Epithelial cell of proximal tubule (primary cell): ENCODE measurements around the gene B3GNT3. TPM values are rescaled to one million over a fixed set of nuclear protein-coding genes. Genes with fewer than 3 reads are reported as not detected.

Source experiments
- DNase-seq: peaks from one replicate; pipeline ENCODE4 v3.0.0-alpha.2; 2011; ENCODE audit warnings: low read depth
- H3K4me3 ChIP-seq: 2 replicates; pipeline ENCODE4 v1.5.1; 2011; ENCODE audit warnings: low read depth, mild to moderate bottlenecking, low read length
- total RNA-seq: library from RNA; depleted of rRNA; stranded (reverse); fragments of >200 nt; gene quantifications from 2 replicates; pipeline ENCODE4 v1.2.3, GENCODE V29; 2015
- TF ChIP-seq, protein P1 (sequence below): conservative IDR thresholded peaks from 2 replicates; pipeline ENCODE4 v1.5.1; 2012; ENCODE audit warnings: low read depth, mild to moderate bottlenecking, low read length

The B3GNT3 gene
- total RNA-seq, 1 donor from 2014 or later = 17.3 TPM

DNA sequence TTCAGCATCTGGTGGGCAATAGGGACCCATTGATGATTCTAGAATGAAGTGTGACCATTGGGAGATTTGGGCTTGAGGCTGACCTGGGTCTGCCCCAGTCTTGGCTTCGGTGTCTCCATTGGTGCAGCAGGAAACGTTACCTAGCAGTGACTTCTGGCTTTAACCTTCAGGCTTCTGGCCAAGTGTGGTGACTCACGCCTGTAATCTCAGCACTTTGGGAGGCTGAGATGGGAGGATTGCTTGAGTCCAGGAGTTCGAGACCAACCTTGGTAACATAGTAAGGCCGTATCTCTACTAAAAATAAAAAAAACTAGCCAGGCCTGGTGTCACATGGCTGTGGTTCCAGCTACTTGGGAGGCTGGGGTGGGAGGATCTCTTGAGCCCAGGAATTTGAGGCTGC, 36.4 kb upstream of the B3GNT3 start:
- H3K4me3 ChIP-seq = no peak overlapping the region
- DNase-seq = no peak
- TF ChIP-seq, protein P1, sequence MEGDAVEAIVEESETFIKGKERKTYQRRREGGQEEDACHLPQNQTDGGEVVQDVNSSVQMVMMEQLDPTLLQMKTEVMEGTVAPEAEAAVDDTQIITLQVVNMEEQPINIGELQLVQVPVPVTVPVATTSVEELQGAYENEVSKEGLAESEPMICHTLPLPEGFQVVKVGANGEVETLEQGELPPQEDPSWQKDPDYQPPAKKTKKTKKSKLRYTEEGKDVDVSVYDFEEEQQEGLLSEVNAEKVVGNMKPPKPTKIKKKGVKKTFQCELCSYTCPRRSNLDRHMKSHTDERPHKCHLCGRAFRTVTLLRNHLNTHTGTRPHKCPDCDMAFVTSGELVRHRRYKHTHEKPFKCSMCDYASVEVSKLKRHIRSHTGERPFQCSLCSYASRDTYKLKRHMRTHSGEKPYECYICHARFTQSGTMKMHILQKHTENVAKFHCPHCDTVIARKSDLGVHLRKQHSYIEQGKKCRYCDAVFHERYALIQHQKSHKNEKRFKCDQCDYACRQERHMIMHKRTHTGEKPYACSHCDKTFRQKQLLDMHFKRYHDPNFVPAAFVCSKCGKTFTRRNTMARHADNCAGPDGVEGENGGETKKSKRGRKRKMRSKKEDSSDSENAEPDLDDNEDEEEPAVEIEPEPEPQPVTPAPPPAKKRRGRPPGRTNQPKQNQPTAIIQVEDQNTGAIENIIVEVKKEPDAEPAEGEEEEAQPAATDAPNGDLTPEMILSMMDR = no peak

- H3K4me3 ChIP-seq = no peak overlapping the region
- TF ChIP-seq, protein P1 = no peak
- DNase-seq = no peak
Measured at GRCh38 chr19:17761148-17761547, 33.8 kb upstream of the B3GNT3 start.

DNA sequence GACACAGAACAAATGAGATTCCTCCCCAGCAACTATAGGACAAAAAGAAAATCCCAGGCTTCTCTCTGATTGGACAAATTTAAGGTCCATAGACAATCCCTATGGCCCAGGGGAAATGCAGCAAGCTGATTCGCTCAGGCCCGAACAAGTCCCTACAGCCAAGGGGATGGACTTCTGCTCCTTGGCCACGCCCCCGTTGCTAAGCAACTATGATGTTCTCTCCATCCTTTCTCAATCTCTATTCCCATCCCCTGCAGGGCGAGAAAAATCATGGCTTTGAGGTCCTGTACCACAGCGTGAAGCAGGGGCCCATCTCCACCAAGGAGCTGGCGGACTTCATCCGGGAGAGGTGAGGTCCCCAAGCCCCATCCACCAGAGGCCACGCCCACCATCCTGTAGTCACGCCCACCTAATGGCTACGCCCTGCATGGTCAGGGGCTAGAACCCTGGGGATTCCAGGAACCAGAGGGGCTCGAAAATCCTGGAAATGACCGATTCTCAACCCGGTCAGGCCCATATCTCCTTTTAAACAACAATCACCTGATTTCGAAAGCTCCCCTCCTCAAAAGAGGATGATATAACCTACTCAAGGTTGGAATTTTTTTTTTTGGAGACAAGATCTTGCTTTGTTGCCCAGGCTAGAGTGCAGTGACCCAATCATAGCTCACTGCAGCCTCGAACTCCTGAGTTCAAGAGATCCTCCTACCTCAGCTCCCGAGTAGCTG, 32.3 kb upstream of the B3GNT3 start:
- H3K4me3 ChIP-seq = no peak overlapping the region
- TF ChIP-seq, protein P1 = no peak
- no peak for DNase-seq

DNA sequence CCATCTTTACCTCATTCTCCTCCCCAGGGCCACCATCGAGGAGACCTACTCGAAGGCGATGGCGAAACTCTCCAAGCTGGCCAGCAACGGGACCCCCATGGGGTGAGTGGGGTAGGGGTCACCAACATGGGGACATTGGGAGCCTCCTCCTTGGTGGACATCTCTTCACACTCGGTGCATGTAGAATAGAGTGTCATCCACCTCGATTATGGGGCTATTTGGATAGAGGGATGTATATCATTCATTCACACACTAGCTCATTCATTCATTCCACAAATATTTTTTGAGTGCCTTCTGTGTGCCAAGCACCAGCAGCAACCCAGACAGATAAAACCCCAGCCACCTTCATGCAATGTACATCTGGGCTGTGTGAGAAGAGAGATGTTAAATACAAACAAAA, 30.6 kb upstream of the B3GNT3 start:
- TF ChIP-seq, protein P1 = no peak
- no peak for DNase-seq
- H3K4me3 ChIP-seq = no peak overlapping the region

DNA sequence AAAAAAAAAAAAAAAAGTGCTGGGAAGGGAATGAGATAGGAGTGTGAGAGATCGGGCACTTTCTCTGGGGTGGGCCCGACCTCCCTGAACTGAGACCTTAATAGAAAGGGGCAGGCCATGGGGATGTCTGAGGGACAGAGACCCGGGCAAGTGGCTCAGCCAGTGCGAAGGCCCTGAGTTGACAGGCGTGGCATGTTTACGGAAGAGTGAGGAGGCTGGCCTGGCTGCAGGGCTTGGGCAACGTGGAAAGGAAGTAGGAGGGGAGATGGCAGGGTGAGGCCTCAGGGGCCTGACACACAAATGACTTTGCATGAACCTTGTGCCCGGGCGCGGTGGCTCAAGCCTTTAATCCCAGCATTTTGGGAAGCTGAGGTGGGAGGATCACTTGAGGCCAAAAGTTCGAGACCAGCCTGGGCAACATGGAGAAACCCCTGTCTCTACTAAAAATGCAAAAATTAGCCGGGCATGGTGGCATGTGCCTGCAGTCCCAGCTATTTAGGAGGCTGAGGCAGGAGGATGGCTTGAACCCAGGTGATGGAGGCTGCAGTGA, 29.8 kb upstream of the B3GNT3 start:
- TF ChIP-seq, protein P1 = no peak
- H3K4me3 ChIP-seq = no peak overlapping the region
- DNase-seq = no peak

- TF ChIP-seq, protein P1 = peak; percentile 98
- peak overlapping the region; percentile 39 for H3K4me3 ChIP-seq
- DNase-seq = no peak
Measured at GRCh38 chr19:17766543-17767131, 28.3 kb upstream of the B3GNT3 start.

GRCh38 chr19:17767559-17767958, 27.4 kb upstream of the B3GNT3 start:
- DNase-seq = no peak
- no peak overlapping the region for H3K4me3 ChIP-seq
- TF ChIP-seq, protein P1 = no peak
